ENCODE measurements around the gene CDHR1.
A peak's percentile ranks its signal among the peaks of the same experiment; 100 is the strongest.

The CDHR1 gene

DNA sequence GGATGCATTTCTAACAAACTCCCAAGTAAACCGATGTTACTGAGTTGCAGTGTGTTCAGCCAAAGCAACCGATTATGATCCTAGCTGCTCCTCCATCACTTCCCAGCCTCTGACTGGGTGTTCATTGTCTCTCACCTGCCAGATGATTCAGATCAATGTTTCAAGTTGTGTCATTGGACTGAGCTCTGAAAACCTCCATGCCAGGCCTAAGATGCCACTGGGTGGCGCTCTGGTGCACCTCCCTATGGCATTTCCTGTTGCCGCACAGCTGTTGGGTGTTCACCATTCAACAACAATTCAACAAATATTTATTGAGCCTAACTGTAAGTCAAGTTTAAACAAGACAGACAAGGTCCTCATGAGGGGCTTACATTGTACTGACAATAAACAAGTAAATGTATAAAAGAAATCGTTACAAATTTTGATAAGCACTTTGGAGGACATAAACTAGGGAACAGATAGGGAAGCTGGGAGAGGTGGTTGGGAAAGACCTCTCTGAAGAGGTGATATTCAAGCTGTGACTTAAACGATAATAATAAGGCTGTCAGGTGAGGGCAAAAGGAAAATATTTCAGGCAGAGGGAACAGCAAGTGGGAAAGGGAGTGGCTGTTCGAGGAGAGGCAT is 73.3 kb downstream of the CDHR1 start:
- peak; percentile 49 for DNase-seq

DNA sequence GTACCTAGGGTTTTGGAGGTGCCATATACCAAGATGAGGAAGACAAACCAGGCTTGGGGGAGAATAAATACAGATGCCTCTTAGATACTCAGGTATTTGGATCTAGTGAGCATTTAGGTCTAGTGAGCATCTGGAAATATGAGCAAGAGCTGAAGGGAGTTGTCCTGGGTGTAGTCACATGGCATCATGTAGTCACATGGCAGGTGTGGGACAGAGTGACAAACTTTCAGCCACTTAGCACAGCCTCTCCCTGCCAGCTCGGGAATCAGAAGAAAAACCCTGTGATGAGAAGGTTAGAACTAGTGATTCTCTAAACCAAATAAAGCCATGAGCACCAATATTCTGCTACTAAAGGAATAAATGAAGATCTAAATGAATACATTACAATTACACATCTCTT is 74.8 kb downstream of the CDHR1 start:
- DNase-seq, result no peak
